Activated T-helper 2 cell treated with anti-CD3 and anti-CD28 coated beads, Interferon-gamma antibody, Interleukin-2, Interleukin-4, amounts not matched to agents 10 μg/mL and 5 μg/mL and 100 μg/mL, durations not matched to agents 14 hours and 24 hours and 36 hours (primary cell): ENCODE results near the gene PMPCA. TPM values are rescaled to one million over a fixed set of nuclear protein-coding genes. Genes with fewer than 3 reads are reported as not detected.

Experiments
- DNase-seq: peaks from one replicate; pipeline ENCODE4 v3.0.0; 2021; ENCODE audit warnings: low spot score
- H3K27ac Mint-ChIP-seq: one replicate; pipeline ENCODE4 v1.8.0; 2021; ENCODE audit warnings: mixed read lengths
- H3K27me3 Mint-ChIP-seq: one replicate; pipeline ENCODE4 v1.8.0; 2021; ENCODE audit warnings: low read depth, mixed read lengths
- H3K36me3 Mint-ChIP-seq: one replicate; pipeline ENCODE4 v1.8.0; 2021; ENCODE audit warnings: low read depth, mixed read lengths
- H3K4me1 Mint-ChIP-seq: one replicate; pipeline ENCODE4 v1.8.0; 2021; ENCODE audit warnings: low read depth, mixed read lengths
- H3K4me3 Mint-ChIP-seq: one replicate; pipeline ENCODE4 v1.8.0; 2021; ENCODE audit warnings: low read depth, mild to moderate bottlenecking, moderate library complexity, mixed read lengths
- H3K9me3 Mint-ChIP-seq: one replicate; pipeline ENCODE4 v1.8.0; 2021; ENCODE audit warnings: mixed read lengths
- intact Hi-C: fragments of 100-400 bp; cut with micrococcal nuclease; formaldehyde crosslinking; loops from one replicate; pipeline ENCODE4 v1.15.1; 2023
- total RNA-seq: library from RNA; stranded (reverse); gene quantifications from 2 replicates; pipeline ENCODE4 v1.2.3, GENCODE V29; 2022

The PMPCA gene
- total RNA-seq, 1 donor from 2014 or later, result 111 TPM

GRCh38 chr9:136391737-136392537 lies 18.5 kb upstream of the PMPCA start:
- no peaks in the 10 kb centered on the region for H3K9me3 Mint-ChIP-seq
- H3K4me3 Mint-ChIP-seq, result no peak overlapping the region
- no peak for DNase-seq
- intact Hi-C loops, result no loop called here
- H3K36me3 Mint-ChIP-seq, result peaks cover 65% of the 10 kb centered on the region
- H3K27me3 Mint-ChIP-seq, result no peaks in the 10 kb centered on the region
- H3K4me1 Mint-ChIP-seq, result peaks cover 2% of the 10 kb centered on the region
- no peak overlapping the region for H3K27ac Mint-ChIP-seq

- no peaks in the 10 kb centered on the region for H3K9me3 Mint-ChIP-seq
- H3K4me3 Mint-ChIP-seq, result no peak overlapping the region
- intact Hi-C loops, result no loop called here
- no peak for DNase-seq
- no peaks in the 10 kb centered on the region for H3K27me3 Mint-ChIP-seq
- H3K36me3 Mint-ChIP-seq, result peaks cover 60% of the 10 kb centered on the region
- no peak overlapping the region for H3K27ac Mint-ChIP-seq
- H3K4me1 Mint-ChIP-seq, result peaks cover 2% of the 10 kb centered on the region
These were observed 17.7 kb upstream of the PMPCA start for GRCh38 chr9:136392538-136393449.

- Mint-ChIP-seq H3K4me3 (no peak overlapping the region), H3K27me3 (no peaks in the 10 kb centered on the region), H3K4me1 (peaks cover 6% of the 10 kb centered on the region), H3K27ac (no peak overlapping the region), H3K9me3 (no peaks in the 10 kb centered on the region), H3K36me3 (peaks cover 58% of the 10 kb centered on the region)
- intact Hi-C loops, result no loop called here
- no peak for DNase-seq
These were observed 16.9 kb upstream of the PMPCA start for GRCh38 chr9:136393531-136393930.

- H3K27ac Mint-ChIP-seq, result no peak overlapping the region
- intact Hi-C loops, result no loop called here
- H3K27me3 Mint-ChIP-seq, result no peaks in the 10 kb centered on the region
- H3K36me3 Mint-ChIP-seq, result peaks cover 57% of the 10 kb centered on the region
- peaks cover 14% of the 10 kb centered on the region for H3K4me1 Mint-ChIP-seq
- no peak for DNase-seq
- H3K4me3 Mint-ChIP-seq, result no peak overlapping the region
- H3K9me3 Mint-ChIP-seq, result no peaks in the 10 kb centered on the region
These were observed 16.0 kb upstream of the PMPCA start for GRCh38 chr9:136394312-136395019.

- H3K4me3 Mint-ChIP-seq, result no peak overlapping the region
- H3K27me3 Mint-ChIP-seq, result no peaks in the 10 kb centered on the region
- intact Hi-C loops, result no loop called here
- H3K4me1 Mint-ChIP-seq, result peaks cover 12% of the 10 kb centered on the region
- H3K9me3 Mint-ChIP-seq, result no peaks in the 10 kb centered on the region
- peaks cover 52% of the 10 kb centered on the region for H3K36me3 Mint-ChIP-seq
- no peak for DNase-seq
- H3K27ac Mint-ChIP-seq, result no peak overlapping the region
These were observed 15.5 kb upstream of the PMPCA start for GRCh38 chr9:136395020-136395340.

GRCh38 chr9:136395345-136396218 lies 14.9 kb upstream of the PMPCA start:
- Mint-ChIP-seq H3K27me3 (no peaks in the 10 kb centered on the region), H3K36me3 (peaks cover 50% of the 10 kb centered on the region), H3K9me3 (no peaks in the 10 kb centered on the region), H3K4me1 (peaks cover 12% of the 10 kb centered on the region), H3K27ac (no peak overlapping the region), H3K4me3 (no peak overlapping the region)
- no peak for DNase-seq
- intact Hi-C loops, result no loop called here

- Mint-ChIP-seq H3K27ac (no peak overlapping the region), H3K9me3 (no peaks in the 10 kb centered on the region), H3K4me1 (peaks cover 12% of the 10 kb centered on the region), H3K36me3 (peaks cover 49% of the 10 kb centered on the region), H3K27me3 (no peaks in the 10 kb centered on the region), H3K4me3 (no peak overlapping the region)
- intact Hi-C loops, result no loop called here
- DNase-seq, result no peak
These were observed 14.3 kb upstream of the PMPCA start for GRCh38 chr9:136396219-136396515.

GRCh38 chr9:136397643-136398042 lies 12.8 kb upstream of the PMPCA start:
- Mint-ChIP-seq H3K4me1 (peaks cover 15% of the 10 kb centered on the region), H3K27ac (no peak overlapping the region), H3K9me3 (no peaks in the 10 kb centered on the region), H3K4me3 (no peak overlapping the region), H3K27me3 (no peaks in the 10 kb centered on the region), H3K36me3 (peaks cover 53% of the 10 kb centered on the region)
- intact Hi-C loops, result no loop called here
- no peak for DNase-seq

- intact Hi-C loops, result no loop called here
- no peak for DNase-seq
- H3K36me3 Mint-ChIP-seq, result peaks cover 57% of the 10 kb centered on the region
- H3K27me3 Mint-ChIP-seq, result no peaks in the 10 kb centered on the region
- H3K27ac Mint-ChIP-seq, result no peak overlapping the region
- peak overlapping the region; percentile 84 for H3K4me3 Mint-ChIP-seq
- H3K4me1 Mint-ChIP-seq, result peaks cover 15% of the 10 kb centered on the region
- no peaks in the 10 kb centered on the region for H3K9me3 Mint-ChIP-seq
These were observed 12.2 kb upstream of the PMPCA start for GRCh38 chr9:136398286-136398685.

GRCh38 chr9:136399176-136400037 lies 11.1 kb upstream of the PMPCA start:
- intact Hi-C loops, result loop anchor here (1.0 to 10.0 kb wide), 7 partner anchors 11 to 285 kb away; partner anchors contain the start of genes DNLZ, ENTR1, GPSM1 and INPP5E
- peaks cover 63% of the 10 kb centered on the region for H3K36me3 Mint-ChIP-seq
- peaks cover 25% of the 10 kb centered on the region for H3K4me1 Mint-ChIP-seq

GRCh38 chr9:136400038-136400834 lies 10.2 kb upstream of the PMPCA start, which contains the start of gene SNAPC4:
Gene SNAPC4 (minus strand): TSS chr9:136400170. CDS start chr9:136398428, 1,742 bp downstream.
- Mint-ChIP-seq H3K4me1 (peaks cover 34% of the 10 kb centered on the region), H3K9me3 (no peaks in the 10 kb centered on the region), H3K36me3 (peaks cover 65% of the 10 kb centered on the region), H3K4me3 (peak within 1 kb of the TSS; percentile 84), H3K27ac (peak within 1 kb of the TSS; percentile 64), H3K27me3 (no peaks in the 10 kb centered on the region)
- peak; percentile 84 for DNase-seq
- intact Hi-C loops, result loop anchor here (1.0 to 10.0 kb wide), 7 partner anchors 10 to 285 kb away; partner anchors contain the start of genes DNLZ, ENTR1, GPSM1 and INPP5E

More at GRCh38 chr9:136399176-136400037, 11.1 kb upstream of the PMPCA start:
- Mint-ChIP-seq H3K27ac (peak overlapping the region; percentile 64), H3K9me3 (no peaks in the 10 kb centered on the region), H3K27me3 (no peaks in the 10 kb centered on the region), H3K4me3 (peak overlapping the region; percentile 84)
- peak; percentile 39 for DNase-seq
